H9 (cell line): ENCODE measurements around the gene GTF2H4. TPM values are rescaled to one million over a fixed set of nuclear protein-coding genes. Genes with fewer than 3 reads are reported as not detected.

Experiments used
- DNase-seq: peaks from one replicate; pipeline ENCODE4 v3.0.0-alpha.2; 2017
- H2AFZ ChIP-seq: one replicate; pipeline ENCODE4 v1.6.1; 2013; ENCODE audit warnings: mild to moderate bottlenecking, low read length, control low read depth, moderate library complexity
- H2AK5ac ChIP-seq: 2 replicates; pipeline ENCODE4 v1.6.1; 2013; ENCODE audit warnings: low read length, control low read depth, mixed read lengths; ENCODE audit not compliant: insufficient read length
- H2BK120ac ChIP-seq: one replicate; pipeline ENCODE4 v1.6.1; 2013; ENCODE audit warnings: low read depth, mild to moderate bottlenecking, low read length, control low read depth, inconsistent platforms; ENCODE audit not compliant: poor library complexity, severe bottlenecking
- H2BK12ac ChIP-seq: 2 replicates; pipeline ENCODE4 v1.6.1; 2013; ENCODE audit warnings: low read length, control low read depth, mixed read lengths, low read depth; ENCODE audit not compliant: insufficient read length
- H2BK15ac ChIP-seq: 2 replicates; pipeline ENCODE4 v1.6.1; 2013; ENCODE audit warnings: low read depth, low read length, control low read depth
- H2BK20ac ChIP-seq: one replicate; pipeline ENCODE4 v1.6.1; 2013; ENCODE audit warnings: low read depth, mild to moderate bottlenecking, low read length, control low read depth, inconsistent platforms; ENCODE audit not compliant: poor library complexity, severe bottlenecking
- H2BK5ac ChIP-seq: 2 replicates; pipeline ENCODE4 v1.6.1; 2013; ENCODE audit warnings: low read length, control low read depth, mixed read lengths; ENCODE audit not compliant: insufficient read length
- H3K14ac ChIP-seq: 2 replicates; pipeline ENCODE4 v1.6.1; 2013; ENCODE audit warnings: low read length, control low read depth; ENCODE audit not compliant: insufficient read depth
- H3K18ac ChIP-seq: 2 replicates; pipeline ENCODE4 v1.6.1; 2013; ENCODE audit warnings: low read depth, mild to moderate bottlenecking, mixed read lengths, low read length, control low read depth; ENCODE audit not compliant: insufficient read length
- H3K23ac ChIP-seq: 2 replicates; pipeline ENCODE4 v1.6.1; 2013; ENCODE audit warnings: low read length, control low read depth, mixed read lengths, low read depth; ENCODE audit not compliant: insufficient read length
- H3K23me2 ChIP-seq: 2 replicates; pipeline ENCODE4 v1.6.1; 2013; ENCODE audit warnings: low read depth, mild to moderate bottlenecking, mixed read lengths, low read length, control low read depth; ENCODE audit not compliant: insufficient read length, poor library complexity, severe bottlenecking
- H3K27ac ChIP-seq: 2 replicates; pipeline ENCODE4 v1.5.1; 2013; ENCODE audit warnings: low read length, control low read depth, mixed read lengths, low read depth; ENCODE audit not compliant: insufficient read length
- H3K27me3 ChIP-seq: 2 replicates; pipeline ENCODE4 v1.6.1; 2013; ENCODE audit warnings: low read length, control low read depth, inconsistent platforms; ENCODE audit not compliant: insufficient read depth
- H3K4ac ChIP-seq: 2 replicates; pipeline ENCODE4 v1.6.1; 2013; ENCODE audit warnings: low read depth, mild to moderate bottlenecking, control low read depth, inconsistent platforms, low read length, moderate library complexity
- H3K4me1 ChIP-seq: 2 replicates; pipeline ENCODE4 v1.6.1; 2013; ENCODE audit warnings: low read length, control low read depth, inconsistent platforms; ENCODE audit not compliant: insufficient read depth
- H3K4me2 ChIP-seq: 2 replicates; pipeline ENCODE4 v1.6.1; 2013; ENCODE audit warnings: low read length, control low read depth, mixed read lengths; ENCODE audit not compliant: insufficient read length, insufficient read depth
- H3K56ac ChIP-seq: 2 replicates; pipeline ENCODE4 v1.6.1; 2013; ENCODE audit warnings: low read depth, mild to moderate bottlenecking, mixed read lengths, low read length, control low read depth; ENCODE audit not compliant: insufficient read length
- H3K79me1 ChIP-seq: 2 replicates; pipeline ENCODE4 v1.6.1; 2013; ENCODE audit warnings: low read depth, mild to moderate bottlenecking, moderate library complexity, low read length, control low read depth, inconsistent platforms; ENCODE audit not compliant: insufficient read depth, poor library complexity, severe bottlenecking
- H3K79me2 ChIP-seq: 2 replicates; pipeline ENCODE4 v1.6.1; 2013; ENCODE audit warnings: low read length, control low read depth, inconsistent platforms; ENCODE audit not compliant: insufficient read depth
- H3K9ac ChIP-seq: 2 replicates; pipeline ENCODE4 v1.6.1; 2013; ENCODE audit warnings: low read length, control low read depth, mixed read lengths; ENCODE audit not compliant: insufficient read length; ENCODE audit errors: extremely low read depth
- H3K9me3 ChIP-seq: one replicate; pipeline ENCODE4 v1.6.1; 2013; ENCODE audit warnings: low read depth, low read length, inconsistent platforms; ENCODE audit not compliant: control insufficient read depth
- H3T11ph ChIP-seq: one replicate; pipeline ENCODE4 v1.6.1; 2013; ENCODE audit warnings: mild to moderate bottlenecking, low read length, control low read depth, inconsistent platforms
- H4K20me1 ChIP-seq: one replicate; pipeline ENCODE4 v1.6.1; 2013; ENCODE audit not compliant: control insufficient read depth, insufficient read length, insufficient read depth
- H4K5ac ChIP-seq: 2 replicates; pipeline ENCODE4 v1.6.1; 2013; ENCODE audit warnings: low read depth, mild to moderate bottlenecking, mixed read lengths, low read length, control low read depth; ENCODE audit not compliant: insufficient read length
- H4K8ac ChIP-seq: replicated peaks from 2 replicates; pipeline ENCODE4 v1.6.1; 2013; ENCODE audit warnings: low read length, control low read depth, mixed read lengths, low read depth; ENCODE audit not compliant: insufficient read length
- H4K91ac ChIP-seq: 2 replicates; pipeline ENCODE4 v1.6.1; 2013; ENCODE audit warnings: low read depth, mild to moderate bottlenecking, moderate library complexity, mixed read lengths, low read length, control low read depth; ENCODE audit not compliant: insufficient read length
- H3K27ac Mint-ChIP-seq, 3 experiments: 2 replicates in 2 of 3; 3 replicates in 1 of 3; pipeline ENCODE4 v1.8.0; 2020 to 2021; ENCODE audit warnings: mixed read lengths in 3 of 3, mild to moderate bottlenecking in 1 of 3, moderate library complexity in 1 of 3
- H3K27me3 Mint-ChIP-seq: 2 replicates; pipeline ENCODE4 v1.8.0; 2021; ENCODE audit warnings: low read depth, mild to moderate bottlenecking, moderate library complexity, mixed read lengths
- H3K36me3 Mint-ChIP-seq, 3 experiments: 2 replicates in 2 of 3; 3 replicates in 1 of 3; pipeline ENCODE4 v1.8.0; 2020 to 2021; ENCODE audit warnings: low read depth in 3 of 3, mixed read lengths in 3 of 3; ENCODE audit not compliant: insufficient read depth in 1 of 3
- H3K4me1 Mint-ChIP-seq, 2 experiments: 2 replicates each; pipeline ENCODE4 v1.8.0; 2020; ENCODE audit warnings: mixed read lengths in 2 of 2
- H3K4me3 Mint-ChIP-seq, 2 experiments: 2 replicates in 1 of 2; 3 replicates in 1 of 2; pipeline ENCODE4 v1.8.0; 2020 to 2021; ENCODE audit warnings: mild to moderate bottlenecking in 2 of 2, mixed read lengths in 2 of 2, moderate library complexity in 1 of 2
- H3K9me3 Mint-ChIP-seq, 2 experiments: 2 replicates in 1 of 2; 3 replicates in 1 of 2; pipeline ENCODE4 v1.8.0; 2020; ENCODE audit warnings: mild to moderate bottlenecking in 2 of 2, mixed read lengths in 2 of 2, moderate library complexity in 1 of 2
- WGBS: extraction: QIAGEN DNeasy Blood & Tissue Kit; methylation state at CpG from one replicate; pipeline ENCODE4 v1.1.7; 2013; ENCODE audit warnings: missing lambda C conversion rate, low lambda C conversion rate, mixed read lengths; ENCODE audit not compliant: insufficient read length; ENCODE audit errors: extremely low coverage; 5-methylcytosine and 5-hydroxymethylcytosine counted together
- total RNA-seq: library from RNA; stranded (reverse); gene quantifications from 2 replicates; pipeline ENCODE4 v1.2.1, GENCODE V29; 2021
- TF ChIP-seq, protein P1 (sequence below): fragments of 200-600 bp; sonication (generic); conservative IDR thresholded peaks from 3 replicates; pipeline ENCODE4 v1.8.0; 2021; ENCODE audit warnings: antibody characterized with exemption, mild to moderate bottlenecking

Gene GTF2H4
- total RNA-seq, 1 experiment from 2014 or later: 60.8 TPM

DNA sequence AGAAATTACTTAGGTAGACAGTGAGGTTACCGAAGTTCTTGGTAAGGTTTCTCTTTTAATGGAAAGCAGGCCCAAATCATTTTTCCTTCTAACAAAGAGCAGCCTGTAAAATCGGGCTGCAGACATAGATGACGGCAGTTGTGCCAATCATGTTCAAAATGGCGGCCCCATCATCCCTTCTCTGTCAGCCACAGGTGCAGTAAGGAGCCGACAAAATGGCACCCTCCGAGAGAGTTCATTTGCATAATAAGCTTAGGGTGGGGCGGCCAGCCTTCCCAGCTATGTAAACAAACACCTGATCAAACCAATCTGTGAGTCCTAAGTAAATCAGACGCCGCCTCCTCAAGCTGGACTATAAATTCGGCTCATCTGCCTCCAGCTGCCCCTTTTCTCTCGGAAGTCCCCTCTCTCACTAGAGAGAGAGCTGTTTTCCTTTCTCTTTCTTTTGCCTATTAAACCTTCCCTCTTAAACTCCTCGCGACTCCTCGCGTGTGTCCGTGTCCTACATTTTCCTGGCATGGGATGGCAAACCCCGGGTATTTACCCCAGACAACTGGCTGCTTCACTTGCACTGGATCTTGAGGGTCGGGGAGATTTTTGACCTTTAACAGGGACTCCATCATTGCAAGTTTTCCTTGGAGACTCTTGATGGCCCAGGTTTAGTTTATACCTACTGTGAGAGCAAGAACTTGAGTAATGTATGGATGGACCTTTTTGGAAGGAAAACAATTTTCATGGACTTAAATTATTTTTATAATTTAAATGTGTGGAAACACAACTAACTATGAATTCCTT lies 32.6 kb upstream of the GTF2H4 start:
- Histone ChIP-seq H3T11ph (no peak overlapping the region), H3K4me2 (no peak overlapping the region), H3K27ac (no peak overlapping the region), H2BK5ac (no peak overlapping the region), H3K56ac (no peak overlapping the region), H3K23me2 (no peaks in the 10 kb centered on the region), H3K27me3 (no peaks in the 10 kb centered on the region), H4K91ac (no peak overlapping the region), H4K20me1 (no peaks in the 10 kb centered on the region), H3K18ac (no peak overlapping the region), H3K14ac (no peak overlapping the region), H3K79me2 (no peaks in the 10 kb centered on the region), H3K79me1 (no peaks in the 10 kb centered on the region), H4K8ac (no peak overlapping the region), H2BK15ac (no peak overlapping the region), H2AFZ (no peak overlapping the region), H2BK20ac (no peak overlapping the region), H3K9me3 (peaks cover 6% of the 10 kb centered on the region), H3K4ac (no peak overlapping the region), H3K9ac (no peak overlapping the region), H2BK120ac (no peak overlapping the region), H2BK12ac (no peak overlapping the region), H3K23ac (no peak overlapping the region), H3K4me1 (peaks cover 3% of the 10 kb centered on the region; the same call in 1 of the 2 replicates), H4K5ac (no peak overlapping the region), H2AK5ac (no peak overlapping the region)
- no peak for DNase-seq
- Mint-ChIP-seq H3K27ac (no peak overlapping the region; a peak in 1 of 7 replicates), H3K9me3 (peaks cover 34 to 45% of the 10 kb centered on the region in 2 experiments), H3K27me3 (no peaks in the 10 kb centered on the region; the same call in 1 of the 2 replicates), H3K36me3 (peaks cover 19 to 44% (median 20%) of the 10 kb centered on the region in 3 experiments), H3K4me1 (peaks cover 35 to 43% of the 10 kb centered on the region in 2 experiments), H3K4me3 (no peak overlapping the region)
- TF ChIP-seq, protein P1, sequence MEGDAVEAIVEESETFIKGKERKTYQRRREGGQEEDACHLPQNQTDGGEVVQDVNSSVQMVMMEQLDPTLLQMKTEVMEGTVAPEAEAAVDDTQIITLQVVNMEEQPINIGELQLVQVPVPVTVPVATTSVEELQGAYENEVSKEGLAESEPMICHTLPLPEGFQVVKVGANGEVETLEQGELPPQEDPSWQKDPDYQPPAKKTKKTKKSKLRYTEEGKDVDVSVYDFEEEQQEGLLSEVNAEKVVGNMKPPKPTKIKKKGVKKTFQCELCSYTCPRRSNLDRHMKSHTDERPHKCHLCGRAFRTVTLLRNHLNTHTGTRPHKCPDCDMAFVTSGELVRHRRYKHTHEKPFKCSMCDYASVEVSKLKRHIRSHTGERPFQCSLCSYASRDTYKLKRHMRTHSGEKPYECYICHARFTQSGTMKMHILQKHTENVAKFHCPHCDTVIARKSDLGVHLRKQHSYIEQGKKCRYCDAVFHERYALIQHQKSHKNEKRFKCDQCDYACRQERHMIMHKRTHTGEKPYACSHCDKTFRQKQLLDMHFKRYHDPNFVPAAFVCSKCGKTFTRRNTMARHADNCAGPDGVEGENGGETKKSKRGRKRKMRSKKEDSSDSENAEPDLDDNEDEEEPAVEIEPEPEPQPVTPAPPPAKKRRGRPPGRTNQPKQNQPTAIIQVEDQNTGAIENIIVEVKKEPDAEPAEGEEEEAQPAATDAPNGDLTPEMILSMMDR: no peak
- WGBS: no CpG with 5 or more reads among the region's 18 CpGs
